Stimulated activated CD4-positive, alpha-beta T cell treated with anti-CD3 and anti-CD28 coated beads, Interleukin-15, amount 100 ng/mL, for 1 hour (primary cell): ENCODE measurements around the gene MYRIP.
"Not testable (repeated sequence)": the region's sequence is repeated elsewhere in the genome, so short reads cannot be mapped to it uniquely, and the experiment has no call there.

Experiments used
- DNase-seq, 2 donors: peaks; one replicate each; pipeline ENCODE4 v3.0.0-alpha.2; 2020; ENCODE audit warnings: low read depth in 1 of 2, low spot score in 1 of 2

Gene MYRIP

DNA sequence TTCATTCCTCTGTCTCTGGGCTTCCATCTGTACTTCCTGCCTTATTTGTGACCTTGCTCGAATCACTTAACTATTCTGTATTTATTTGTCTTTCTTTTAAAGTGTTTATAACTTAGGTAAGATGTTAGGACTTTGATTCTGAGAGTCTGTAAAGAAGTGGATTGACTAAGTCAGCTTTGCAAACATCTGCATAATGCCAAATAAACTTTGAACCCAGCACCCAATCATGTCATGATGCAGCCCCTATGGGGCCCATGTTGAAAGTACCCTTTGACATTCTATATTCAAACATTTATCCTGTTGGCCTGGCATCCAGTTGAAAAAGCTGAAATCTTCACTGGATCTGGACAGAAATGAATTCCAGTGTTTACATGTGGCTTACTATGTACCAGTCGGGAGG is 3.8 kb upstream of the MYRIP start:
- DNase-seq = no peak

DNA sequence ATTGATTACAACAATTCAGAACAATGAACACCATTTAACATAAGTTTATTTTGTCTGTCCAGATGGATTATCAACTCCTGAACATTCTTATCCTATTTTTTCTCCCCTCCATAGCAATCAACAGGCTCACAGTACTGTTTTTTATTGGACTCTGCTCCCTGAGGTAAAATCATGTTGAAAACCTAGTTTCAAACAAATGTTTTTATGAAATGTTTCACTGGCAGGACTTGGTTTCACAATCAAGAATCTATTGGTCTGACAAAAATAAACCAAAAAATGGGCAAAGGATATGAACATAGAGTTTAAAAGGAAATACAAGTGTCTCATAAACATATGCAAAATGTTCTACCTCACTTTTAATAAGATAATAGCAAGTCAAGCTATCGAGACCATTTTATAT is 2.6 kb upstream of the MYRIP start:
- DNase-seq = no peak

DNA sequence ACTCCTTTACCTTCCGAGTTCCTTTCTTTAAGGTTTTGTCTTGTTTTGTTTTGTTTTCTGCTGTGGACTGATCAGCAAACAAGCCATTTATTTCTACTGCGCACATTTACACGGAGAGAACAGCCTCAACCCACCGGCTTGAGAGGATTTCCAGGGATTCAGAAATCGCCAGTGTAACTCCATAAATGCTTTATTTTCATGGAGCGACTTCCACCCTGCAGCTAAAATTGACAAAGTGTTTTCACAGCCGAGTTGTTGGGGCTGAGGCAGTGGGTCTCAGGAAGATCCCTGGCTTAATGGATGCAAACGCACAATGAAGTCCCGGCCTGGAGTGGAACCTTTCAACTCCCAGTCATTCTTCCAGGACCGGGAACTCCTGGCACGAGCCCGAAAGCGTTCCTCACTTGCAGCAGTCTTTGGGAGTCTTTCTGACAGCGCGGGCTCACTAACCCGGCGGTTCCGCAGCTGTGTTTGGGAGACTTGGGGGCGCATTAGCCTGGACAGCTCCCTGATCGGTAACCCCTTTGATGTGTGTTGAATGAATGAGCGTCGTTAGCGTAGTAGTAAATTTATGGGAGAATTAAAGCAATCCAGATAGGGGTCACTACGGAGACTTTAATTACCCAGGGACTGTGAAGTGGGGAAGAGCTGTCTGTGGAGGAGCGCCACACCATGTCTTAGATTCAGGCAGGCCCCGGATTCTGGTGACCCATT is 785 bp upstream of the MYRIP start:
- no peak for DNase-seq

DNA sequence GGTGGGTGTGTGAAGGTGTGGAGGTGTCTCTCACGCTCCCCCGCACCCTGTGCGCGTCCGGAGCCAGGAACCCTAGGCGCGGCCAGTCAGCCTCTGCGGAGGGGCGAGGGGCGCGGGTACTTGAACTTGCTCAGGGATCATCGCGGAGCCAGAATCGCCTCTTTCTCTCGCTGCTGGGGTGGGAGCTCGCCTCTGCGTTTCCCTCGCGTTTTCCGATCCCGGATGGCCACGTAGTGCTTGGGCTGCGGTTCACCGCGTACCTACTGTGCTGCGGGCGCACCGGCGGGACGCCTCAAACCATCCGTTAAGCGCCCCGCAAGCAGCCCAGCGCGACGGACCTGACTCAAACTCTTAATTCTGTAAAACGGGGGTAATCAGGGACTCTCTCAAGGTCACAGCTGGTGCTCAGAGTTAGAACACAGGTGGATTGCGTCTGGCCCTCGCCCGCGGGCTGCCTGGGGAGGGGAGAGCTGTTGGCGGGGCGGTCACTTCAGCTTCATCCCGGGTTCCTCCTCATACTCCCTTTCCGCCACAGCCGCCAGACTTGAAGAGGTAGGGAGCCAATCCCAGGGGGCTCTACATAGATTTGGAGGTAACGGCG is 686 bp downstream of the MYRIP start:
- no peak for DNase-seq

DNA sequence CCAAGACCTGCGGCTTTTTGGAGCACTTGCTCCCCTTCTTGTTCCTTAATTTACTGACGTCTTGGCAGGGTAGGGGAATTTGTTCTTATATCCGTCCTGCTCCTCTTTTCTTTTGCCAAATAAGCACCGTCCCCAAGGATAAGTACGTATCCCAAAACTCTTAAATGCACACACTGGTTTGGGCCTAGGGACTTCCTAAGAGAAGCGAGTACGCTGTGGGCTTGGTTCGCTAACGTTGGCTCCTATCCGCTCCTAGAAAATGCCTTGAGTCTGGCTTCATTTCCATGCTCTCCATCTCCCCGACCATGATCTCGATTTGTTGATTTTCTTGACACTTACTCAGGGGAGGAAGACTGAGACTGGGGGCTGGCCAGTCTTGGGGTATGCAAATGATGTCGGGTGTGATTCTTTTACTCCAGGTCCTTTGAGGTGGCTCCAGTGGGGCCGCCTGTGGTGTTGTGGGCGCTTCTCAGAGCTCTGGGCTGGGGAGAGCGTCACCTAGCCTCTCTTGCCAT is 1.3 kb downstream of the MYRIP start:
- no peak for DNase-seq

DNA sequence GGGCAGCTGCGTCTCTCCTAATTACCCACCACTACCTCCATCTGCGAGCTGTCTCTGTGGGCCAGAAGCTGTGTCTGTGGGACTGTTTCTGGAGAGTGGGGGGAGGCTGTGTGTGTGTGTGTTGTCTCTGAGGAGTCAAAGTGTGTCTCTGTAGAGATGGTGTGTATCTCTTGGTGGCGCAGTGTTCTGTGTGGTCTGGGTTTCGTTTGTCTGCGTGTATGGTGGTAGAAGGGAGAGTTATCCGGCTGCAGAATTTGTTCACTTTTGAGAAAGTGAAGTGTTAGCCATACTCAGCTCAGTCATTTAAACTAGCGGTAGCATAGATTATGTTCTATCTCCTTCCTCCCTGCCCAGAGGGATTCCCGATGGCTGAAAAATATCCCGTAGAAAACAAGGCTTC is 2.2 kb downstream of the MYRIP start:
- no peak for DNase-seq

DNA sequence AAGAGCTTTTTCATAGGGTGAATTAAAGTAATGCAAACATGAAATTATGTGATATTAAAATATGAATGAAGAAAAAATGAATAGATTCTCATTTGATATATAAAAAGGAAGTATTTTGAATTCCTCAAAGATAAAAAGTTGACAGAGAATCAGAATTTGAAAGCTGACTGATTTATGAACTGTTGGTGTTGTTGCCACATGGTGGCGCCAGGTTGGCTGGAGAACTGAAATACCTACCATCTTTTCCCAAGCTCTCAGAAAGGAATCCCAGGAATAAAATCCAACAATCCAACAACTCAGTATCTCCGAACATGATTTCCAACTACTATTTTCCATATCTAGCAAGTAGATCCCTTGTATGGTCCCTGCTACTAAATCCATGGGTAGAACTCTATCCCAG is 3.1 kb downstream of the MYRIP start:
- DNase-seq = no peak

DNA sequence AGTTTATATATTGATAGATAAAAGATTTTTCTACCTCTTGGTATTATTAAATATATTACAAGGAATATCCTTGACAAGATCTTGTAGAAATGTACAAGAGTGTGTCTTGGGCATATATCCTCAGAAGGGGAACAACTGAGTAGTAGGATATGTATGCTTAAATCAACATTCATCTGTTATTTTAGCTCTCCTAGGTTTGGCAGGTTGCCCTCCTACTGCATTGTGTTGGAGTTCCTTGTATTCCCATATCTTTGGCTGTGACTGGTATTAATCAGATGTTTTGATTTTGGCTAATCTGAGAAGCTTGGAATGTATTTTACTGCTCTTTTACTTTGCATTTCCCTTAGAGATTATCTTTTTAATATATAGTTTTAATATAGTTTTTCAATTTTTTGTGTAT is 4.6 kb downstream of the MYRIP start:
- DNase-seq = no peak

DNA sequence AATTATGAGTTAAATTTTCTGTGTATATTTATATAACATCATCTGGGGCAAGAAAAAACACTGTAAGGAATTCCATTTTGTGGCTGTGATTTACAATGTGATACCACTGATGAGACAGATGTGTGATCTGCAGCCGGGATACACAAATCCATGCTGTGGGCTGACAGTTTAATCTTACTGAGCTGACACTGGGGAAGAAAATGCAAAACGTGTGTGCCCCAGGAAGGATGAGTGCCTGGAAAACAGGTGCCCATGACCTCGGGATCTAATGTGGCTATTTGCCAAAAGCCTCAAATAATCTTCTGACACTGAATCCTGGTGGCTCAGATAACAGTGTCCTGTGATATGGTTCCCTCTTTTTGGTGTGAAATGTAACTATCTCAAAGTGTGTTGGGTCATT is 10.5 kb downstream of the MYRIP start:
- DNase-seq = no peak

DNA sequence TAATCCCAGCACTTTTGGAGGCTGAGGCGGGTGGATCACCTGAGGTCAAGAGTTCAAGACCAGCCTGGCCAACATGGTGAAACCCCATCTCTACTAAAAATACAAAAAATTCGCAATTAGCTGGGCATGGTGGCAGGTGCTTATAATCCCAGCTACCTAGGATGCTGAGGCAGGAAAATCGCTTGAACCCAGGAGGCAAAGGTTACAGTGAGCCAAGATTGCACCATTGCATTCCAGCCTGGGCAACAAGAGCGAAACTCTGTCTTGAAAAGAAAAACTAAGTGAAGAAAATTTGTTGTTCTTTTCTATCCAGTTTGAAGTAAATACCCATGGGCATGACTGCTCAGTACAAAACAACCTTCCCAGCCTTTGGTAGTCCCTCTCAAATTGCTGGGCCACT is 24.4 kb downstream of the MYRIP start:
- not testable (repeated sequence) for DNase-seq

DNA sequence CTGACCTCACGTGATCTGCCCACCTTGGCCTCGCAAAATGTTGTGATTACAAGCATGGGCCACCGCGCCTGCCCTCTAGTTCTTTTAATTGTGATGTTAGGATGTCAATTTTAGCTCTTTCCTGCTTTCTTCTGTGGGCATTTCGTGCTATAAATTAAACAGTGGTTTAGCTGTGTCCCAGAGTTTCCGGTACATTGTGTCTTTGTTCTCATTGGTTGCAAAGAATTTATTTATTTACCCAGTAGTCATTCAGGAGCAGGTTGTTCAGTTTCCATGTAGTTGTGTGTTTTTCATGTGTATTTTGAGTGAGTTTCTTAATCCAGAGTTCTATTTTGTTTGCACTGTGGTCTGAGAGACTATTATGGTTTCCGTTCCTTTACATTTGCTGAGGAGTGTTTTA is 30.1 kb downstream of the MYRIP start:
- DNase-seq = no peak

DNA sequence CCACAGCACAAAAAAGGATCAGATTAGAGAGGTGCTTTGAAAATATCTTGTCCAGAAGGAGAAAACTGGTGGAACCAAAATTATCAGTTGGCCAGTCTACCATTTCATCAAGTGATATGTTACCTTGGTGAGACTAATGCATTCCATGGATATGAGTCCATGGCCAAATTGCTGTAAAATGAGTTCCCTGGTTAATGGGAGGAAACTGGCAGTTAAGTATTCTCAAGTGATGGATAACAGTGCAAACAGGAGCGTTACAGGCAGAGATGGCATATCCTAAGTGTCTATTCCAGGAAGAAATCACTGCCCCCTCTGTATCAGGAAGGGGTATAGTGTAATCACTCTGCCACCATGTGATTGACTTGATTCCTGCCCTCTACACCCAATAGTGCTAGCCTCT is 34.0 kb downstream of the MYRIP start:
- no peak for DNase-seq

DNA sequence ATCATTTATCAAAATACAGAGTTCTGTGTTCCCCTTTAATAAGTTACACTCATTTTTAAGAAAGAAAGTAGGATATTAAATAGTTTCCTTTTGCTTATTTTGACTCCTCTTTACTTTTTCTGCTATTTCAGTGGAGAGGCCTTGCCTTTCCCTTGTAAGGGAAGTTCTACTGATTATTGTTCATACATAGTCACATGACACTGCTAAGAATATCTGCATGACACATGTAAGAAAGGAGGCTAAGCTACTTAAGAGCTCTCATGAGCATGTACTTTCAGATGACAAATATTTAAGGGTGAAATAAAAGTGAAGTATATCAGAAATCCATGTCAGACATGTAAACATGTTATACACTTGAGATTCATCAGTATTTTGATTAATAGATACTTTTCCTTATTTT is 39.0 kb downstream of the MYRIP start:
- no peak for DNase-seq

DNA sequence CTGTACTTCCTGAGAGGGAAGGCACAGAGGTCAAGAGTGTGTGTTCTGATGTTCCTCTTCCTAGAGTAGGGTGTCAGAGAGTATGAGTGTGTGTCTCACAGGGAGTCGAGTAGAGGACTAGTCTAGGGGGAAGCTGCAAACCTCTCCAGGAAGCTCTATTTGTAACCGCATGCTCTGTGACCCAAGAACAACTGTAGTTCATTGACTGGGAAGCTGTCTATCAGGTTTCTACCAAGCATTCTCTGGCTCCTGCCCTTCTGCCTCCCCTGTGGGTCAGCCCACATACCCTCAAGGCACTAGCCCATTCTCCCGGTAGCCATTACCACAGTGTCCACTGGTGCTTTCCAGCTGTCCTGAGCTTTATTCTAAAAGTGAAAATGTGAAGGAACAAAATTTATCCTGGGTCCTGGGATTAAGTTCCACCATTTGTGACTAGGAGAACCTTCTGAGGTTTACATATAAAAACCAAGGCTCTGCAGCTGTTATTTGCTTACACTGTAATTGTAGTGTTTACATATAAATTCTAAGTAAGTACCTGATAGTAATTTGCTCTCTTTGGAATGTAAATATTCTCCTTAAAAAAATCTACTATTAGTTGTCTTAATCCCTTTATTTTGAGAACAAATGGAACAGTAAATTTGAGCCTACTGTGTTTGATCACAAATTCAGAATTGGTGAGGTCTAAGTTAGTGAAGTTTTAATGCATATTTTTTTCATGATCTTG is 40.7 kb downstream of the MYRIP start:
- no peak for DNase-seq

DNA sequence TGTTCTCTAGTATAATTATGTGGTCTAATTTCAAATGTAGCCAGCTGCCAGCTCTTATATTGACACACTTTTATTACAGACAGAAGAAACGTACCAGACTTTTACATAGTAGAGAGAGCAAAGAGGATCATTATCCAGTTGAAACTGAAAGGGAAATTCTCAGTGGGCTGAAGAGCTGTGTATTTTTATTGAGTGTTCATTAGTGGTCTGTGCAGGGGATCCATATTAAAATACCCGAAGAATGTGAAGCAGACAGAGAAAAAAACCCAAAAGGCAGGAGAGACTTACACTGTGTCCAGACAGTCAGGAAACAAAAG is 41.3 kb downstream of the MYRIP start:
- DNase-seq = no peak

DNA sequence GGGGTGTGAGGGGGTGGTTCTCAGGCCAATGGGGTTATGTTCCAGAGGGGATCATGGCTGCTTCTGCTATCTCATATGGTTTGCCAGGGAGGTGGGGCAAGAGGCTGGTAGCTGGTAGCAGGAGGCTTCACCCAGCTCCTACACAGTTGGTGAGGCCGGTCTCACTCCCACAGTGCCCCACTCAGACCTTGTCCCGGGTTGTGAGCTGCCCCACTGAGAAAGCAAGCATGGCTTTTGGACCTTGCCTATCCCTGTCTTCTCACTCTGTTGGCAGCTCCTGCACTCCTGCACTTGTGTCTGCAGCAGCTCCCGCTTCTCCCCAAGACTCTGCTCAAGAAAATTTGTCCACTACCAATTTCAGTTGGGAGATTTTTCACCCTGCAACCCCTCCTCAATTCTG is 46.1 kb downstream of the MYRIP start:
- DNase-seq = no peak

DNA sequence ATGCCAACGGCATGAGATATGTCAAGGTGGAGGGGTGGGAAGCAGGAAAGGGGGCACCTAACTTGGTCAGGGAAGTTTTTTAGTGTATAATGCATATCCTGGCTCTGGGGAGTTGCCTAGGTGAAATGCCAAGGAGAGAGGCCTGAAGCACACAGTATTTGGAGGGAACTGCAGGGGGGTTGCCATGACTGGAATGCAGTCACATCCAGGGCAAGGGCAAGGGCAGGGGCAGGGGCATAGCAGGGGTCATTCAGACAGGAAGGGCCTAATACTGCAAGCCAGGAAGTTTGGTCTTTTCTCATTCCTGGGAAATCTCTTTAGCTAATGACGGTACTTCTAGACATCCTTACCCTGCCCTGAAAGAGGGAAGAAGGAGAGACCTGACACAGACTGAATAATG is 60.5 kb downstream of the MYRIP start:
- no peak for DNase-seq

DNA sequence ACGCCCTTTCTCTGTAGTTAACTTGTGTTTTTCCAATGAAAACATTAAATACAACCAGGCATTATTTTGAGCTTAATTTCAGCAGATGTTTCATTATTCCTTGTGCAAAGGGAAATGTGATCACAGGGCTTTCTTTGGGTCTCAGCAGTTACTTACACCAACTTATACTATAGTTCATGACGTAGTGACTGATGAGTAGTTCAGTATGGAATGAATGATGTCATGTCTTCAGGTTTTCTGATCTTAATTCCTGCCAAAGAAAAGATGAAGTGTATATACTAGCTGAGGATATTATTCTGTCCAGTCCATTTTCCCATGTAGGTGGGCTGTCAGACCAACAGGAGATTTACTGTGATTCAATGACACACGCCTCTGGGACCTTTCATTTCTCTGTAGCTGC is 61.3 kb downstream of the MYRIP start:
- no peak for DNase-seq

DNA sequence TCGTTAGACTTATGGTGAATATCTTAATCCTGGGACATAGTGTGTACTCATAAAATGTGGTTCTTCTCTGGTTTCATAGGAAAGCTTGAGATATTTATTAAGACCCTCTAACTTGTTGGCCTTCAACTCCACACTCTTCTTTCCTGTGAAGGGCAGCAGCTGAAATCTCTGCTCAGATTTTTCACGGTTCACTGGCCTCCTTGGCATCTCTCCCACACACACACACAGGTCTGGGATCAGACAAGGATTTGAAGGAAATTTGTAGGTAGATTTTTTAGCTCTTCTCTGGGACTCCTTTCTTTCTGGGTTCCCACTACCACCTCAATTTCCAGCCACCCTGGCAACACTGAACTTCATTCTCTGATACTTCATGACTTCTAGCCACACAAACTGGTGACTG is 70.2 kb downstream of the MYRIP start:
- DNase-seq = no peak

DNA sequence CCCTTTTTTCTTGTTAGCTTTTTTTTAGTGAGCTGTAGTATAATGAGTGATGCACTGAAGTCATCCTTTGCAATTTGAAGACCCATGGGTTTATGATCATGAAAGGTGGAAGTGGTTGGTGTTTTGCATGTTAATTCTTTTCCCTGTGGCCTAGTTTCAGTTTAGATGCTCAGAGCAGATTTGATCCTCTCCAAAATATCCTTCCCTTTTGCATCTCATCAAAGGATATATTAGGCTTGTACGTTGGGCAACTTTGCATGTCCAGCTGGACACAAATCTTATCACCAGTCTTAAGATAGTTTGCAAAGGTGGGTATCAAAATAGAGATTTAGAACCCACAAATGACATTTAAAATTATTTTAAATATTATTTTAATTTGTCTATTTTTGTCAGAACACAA is 72.7 kb downstream of the MYRIP start:
- no peak for DNase-seq

DNA sequence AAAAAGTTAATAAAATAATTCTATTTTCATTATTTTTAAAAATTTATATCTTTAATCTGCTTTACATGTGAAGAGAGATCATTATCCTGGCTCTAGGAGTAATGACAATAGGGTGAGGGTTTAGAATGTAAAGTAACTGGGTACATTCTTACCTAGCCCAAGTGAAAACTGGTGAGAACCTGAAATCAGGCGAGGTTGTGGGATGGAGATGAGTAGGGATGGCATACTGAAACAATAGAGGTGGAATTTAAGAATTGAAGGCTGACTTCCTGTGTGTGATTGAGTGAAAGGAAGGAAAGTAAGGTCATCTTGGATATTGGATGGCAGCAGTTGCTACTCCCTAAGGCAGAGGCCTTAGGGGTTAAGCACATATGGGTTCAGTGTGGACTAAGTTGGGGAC is 82.7 kb downstream of the MYRIP start:
- DNase-seq = no peak

DNA sequence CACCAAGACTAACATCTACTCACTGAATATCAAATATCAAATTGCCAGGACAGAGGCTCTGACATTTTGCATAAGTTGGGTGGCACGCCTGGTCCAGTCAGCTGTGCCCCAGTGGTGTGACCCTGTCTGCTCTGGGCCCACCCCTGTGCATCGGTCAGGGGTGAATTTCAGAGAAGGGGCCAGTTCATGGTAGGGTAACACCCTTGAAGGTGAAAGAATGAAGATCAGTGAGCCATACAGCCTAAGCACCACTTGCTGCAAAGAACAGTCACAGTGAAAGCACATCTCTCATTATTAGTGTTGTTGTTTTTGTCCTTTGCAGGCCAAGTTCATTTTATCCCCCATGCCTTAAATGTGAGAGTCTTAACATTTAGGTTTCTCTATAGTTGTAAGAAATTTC is 86.8 kb downstream of the MYRIP start:
- DNase-seq = no peak
